Activated CD4-positive, CD25-positive, alpha-beta regulatory T cell treated with anti-CD3 and anti-CD28 coated beads, Interleukin-2, amount 50 U/mL, for 16 hours (primary cell): Measurements from ENCODE around the gene FAM32A.

Source experiments
- DNase-seq: peaks from one replicate; pipeline ENCODE4 v3.0.0-alpha.2; 2020; ENCODE audit warnings: low read depth, low spot score

Gene FAM32A

DNA sequence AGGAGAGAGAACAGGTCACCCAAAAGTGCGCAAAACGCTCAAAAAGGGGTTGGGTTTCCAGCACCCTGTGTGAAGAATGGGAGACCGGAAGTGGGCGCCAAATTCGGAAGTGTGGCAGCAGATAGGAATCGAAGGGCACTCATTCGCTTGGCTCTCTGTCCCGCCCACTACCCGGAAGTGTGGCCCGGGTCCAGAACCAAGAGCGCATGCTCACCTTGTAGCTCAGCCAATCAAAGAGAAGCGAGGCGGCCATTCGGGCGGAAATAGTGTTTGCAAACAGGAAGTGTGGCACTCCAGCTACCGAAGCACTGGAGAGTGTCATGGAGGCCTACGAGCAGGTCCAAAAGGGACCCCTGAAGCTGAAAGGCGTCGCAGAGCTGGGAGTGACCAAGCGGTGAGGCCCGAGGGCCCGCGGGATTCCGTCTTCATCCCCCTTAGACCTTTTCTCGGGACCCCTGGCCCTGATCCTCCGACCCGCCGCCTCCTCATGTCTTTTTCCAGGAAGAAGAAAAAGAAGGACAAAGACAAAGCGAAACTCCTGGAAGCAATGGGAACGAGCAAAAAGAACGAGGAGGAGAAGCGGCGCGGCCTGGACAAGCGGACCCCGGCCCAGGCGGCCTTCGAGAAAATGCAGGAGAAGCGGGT is at the start of gene FAM32A:
Gene FAM32A, plus strand, starts transcription at position 288 of the 645 bp plus-strand sequence. Its CDS starts 33 bp downstream, at position 321.
- peak; percentile 98 for DNase-seq

GRCh38 chr19:16135430-16136127 is 49.6 kb upstream of the FAM32A start:
- no peak for DNase-seq

DNA sequence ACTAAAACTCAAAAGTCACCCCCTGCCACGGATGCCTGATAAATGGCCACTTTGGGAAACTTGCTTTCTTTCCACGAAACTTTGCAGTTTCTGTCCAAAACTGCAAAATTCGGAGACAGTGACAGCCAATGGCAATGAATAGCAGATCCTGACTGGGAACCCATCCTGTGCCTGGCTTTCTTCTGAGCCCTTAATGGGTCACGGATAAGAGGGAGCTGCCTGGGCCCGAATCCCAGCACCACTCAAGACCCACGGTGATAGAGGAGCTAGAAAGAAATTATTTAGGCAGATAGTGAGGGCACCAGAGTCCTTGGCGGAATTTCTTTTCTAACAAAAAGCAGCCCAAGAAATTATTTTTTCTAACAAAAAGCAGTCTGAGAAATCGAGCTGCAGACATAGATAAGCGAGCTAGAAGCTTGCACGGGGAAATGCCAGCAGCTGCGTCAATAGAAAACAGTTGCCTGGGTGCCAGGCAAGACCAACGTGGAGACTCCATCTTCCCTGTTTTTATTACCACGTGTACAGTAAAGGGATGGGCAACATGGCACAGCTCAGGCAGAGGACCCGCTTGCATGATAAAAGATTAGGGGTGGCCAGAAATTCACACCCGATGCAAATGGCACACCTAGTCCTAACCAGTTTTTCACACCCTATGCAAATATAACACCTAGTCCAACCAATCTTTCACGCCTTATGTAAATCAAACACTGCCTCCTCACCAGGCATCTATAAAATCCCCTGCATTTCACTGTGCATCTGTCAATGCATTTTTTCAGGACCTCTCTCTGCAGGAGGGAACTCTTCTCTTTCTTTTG is 48.8 kb upstream of the FAM32A start:
- DNase-seq, result no peak

DNA sequence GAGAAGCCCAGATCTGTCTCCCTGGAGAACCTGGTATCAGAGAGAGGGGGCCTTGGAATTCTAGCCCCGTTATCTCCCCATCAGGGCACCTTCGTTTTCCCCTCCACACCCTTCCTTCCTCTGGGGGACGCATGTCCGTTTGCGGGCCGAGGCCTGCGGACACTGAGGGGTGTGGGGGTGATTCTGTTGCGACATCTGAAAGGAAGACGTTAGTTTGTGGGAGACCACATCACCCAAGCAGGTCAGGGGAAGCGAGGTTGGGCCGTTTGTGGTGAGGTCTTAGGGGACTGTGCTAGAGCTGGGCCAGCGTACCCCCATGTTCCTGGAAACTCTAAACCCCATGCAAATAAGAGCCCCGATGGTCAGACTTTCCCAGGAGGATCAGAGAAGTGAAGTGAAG is 45.5 kb upstream of the FAM32A start:
- DNase-seq, result no peak

DNA sequence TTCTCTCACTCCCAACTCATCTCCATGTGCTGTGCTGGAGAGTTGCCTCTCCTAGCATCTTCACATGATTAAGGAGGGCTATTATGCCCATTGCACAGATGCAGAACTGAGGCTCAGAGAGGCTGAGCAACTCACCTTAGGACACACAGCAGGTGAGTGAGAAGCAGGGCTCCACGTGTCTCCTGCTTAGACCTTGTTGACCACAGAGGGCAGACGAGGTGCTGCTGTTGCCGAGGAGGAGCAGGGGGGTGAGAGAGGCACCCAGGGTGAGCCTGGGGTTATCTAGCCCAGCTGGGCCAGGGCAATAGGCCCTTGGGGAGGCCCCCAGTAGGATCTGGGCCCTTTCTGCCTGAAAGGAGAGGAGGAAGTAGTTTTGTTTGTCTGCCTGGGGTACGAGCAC is 44.2 kb upstream of the FAM32A start:
- DNase-seq, result no peak

GRCh38 chr19:16142032-16142580 is 43.1 kb upstream of the FAM32A start:
- DNase-seq, result no peak

- DNase-seq, result peak; percentile 57
Measured at GRCh38 chr19:16143399-16144215, 41.6 kb upstream of the FAM32A start, which contains the start of gene HSH2D. Gene HSH2D, plus strand, starts transcription at chr19:16143685. Its CDS starts 5,066 bp downstream, at chr19:16148751.

DNA sequence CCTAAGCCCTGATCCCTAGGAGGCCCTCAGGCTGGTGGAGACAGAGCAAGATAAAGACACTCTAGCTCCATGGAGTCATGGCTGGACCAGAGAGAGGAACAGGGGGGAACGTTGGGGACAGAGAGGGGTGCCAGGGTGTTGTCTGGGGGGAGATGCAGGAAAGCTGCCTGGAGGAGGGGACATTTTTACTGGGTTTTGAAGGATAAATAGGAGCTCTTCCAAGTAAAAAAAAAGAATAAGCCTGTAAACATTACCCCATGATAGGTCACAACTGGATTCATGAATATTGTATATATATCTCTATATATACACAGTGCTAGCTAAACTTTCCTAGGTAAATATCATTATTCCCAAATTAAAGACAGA is 41.0 kb upstream of the FAM32A start:
- DNase-seq, result no peak

DNA sequence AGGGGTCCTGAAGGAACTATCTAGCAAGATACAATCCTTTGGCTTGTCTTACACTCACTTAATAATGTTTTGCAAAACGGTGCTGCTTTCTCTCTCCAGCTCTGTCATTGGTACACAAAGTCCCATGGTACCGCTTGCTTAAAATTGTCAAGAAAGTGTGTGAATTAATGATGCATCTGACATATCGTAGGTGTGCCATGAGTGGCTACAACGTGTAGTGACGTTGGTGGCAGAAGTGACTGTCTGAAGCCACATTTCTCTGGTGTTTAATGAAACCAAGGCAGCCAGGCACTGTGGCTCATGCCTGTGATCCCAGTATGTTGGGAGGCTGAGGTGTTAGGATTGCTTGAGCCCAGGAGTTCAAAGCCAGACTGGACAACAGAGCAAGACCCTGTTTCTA is 39.1 kb upstream of the FAM32A start:
- DNase-seq, result no peak

DNA sequence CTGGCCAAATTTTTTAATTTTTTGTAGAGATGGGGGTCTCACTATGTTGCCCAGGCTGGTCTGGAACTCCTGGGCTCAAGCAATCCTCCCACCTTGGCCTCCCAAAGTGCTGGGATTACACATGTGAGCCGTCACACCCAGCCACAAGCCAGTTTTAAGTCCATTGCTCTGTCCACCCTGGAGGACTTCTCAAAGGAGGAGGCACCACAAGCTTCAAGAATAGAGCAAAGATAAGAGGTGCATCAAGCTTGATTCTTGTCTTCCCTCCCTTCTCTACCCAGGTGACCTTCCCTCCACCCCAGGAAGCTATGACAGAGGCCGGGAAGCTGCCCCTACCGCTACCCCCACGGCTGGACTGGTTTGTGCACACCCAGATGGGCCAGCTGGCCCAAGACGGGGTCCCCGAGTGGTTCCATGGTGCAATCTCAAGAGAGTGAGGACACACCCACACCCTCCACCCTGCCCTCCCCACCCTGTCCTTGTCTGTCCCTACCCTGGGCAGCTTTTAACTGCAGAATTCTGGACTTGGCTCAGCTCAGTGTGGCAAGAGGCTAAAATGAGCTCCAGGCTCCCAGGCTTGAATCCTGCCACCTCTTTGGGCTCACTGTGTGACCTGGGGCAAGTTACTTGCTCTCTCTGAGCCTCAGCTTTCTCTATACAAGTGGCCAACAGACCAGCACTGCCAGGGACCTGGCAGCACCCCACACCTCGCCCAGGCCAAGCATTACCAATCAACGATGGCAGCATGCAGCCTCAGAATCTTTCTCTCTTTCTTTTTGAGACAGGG is 36.6 kb upstream of the FAM32A start:
- DNase-seq, result no peak

DNA sequence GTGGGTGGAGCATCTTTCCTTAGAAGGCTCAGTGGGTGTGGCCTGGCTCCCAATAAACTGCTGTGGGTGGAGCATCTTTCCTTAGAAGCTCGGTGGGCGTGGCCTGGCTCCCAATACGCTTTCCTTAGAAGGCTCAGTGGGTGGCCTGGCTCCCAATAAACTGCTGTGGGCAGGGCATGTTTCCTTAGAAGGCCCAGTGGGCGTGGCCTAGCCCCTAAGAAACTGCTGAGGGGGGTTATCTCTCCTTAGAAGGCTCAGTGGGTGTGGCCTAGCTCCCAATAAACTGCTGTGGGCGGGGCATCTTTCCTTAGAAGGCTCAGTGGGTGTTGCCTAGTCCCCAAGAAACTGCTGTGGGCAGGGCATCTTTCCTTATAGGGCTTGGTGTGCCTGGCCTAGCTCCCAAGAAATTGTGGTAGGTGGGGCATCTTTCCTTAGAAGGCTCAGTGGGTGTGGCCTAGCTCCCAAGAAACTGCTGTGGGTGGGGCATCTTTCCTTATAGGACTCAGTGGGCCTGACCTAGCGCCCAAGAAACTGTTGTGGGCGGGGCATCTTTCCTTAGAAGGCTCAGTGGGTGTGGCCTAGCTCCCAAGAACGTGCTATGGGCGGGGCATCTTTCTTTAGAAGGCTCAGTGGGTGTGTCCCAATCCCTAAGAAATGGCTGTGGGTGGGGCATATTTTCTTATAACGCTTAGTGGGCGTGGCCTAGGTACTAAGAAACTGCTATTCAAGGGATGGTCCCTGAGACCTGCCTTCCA is 31.5 kb upstream of the FAM32A start:
- DNase-seq, result no peak

DNA sequence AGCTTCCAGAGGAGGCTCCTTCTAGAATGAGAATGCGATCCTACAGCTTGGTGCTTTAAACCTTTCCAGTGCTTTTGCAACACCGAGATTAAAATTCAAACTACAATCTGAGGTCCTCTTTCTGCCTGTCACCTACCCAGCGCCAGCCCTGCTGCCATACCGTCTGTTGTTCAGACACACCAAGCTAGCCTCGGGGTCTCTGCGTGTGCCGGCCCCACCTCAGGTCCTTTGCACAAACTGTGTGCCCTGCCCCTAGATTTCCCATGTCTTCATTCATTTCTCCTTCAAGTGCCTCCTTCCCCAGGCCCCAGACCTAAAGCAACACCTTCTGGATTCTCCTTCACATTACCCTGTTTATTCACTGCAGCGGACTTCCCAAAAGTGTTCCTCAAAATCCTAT is 30.7 kb upstream of the FAM32A start:
- no peak for DNase-seq

DNA sequence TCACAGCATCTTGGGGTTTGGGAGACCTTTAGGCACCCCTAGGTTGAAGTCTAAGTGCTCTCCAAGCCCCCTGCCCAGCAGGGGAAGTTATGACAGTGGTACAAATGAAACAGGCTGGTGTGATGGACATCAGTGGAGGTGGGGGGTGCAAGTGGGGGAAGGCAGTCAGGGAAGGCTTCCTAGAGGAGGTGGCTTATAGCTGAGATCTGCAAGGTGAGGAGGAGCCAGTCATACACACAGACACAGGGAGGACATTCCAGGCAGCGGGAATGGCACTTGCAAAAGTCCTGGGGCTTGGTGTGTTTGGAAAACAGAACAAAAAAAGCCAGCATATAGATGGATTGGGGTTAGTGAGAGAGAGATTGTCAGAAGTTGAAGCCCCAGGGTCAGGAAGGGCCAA is 30.1 kb upstream of the FAM32A start:
- no peak for DNase-seq

GRCh38 chr19:16156904-16157303 is 28.3 kb upstream of the FAM32A start:
- DNase-seq, result no peak

DNA sequence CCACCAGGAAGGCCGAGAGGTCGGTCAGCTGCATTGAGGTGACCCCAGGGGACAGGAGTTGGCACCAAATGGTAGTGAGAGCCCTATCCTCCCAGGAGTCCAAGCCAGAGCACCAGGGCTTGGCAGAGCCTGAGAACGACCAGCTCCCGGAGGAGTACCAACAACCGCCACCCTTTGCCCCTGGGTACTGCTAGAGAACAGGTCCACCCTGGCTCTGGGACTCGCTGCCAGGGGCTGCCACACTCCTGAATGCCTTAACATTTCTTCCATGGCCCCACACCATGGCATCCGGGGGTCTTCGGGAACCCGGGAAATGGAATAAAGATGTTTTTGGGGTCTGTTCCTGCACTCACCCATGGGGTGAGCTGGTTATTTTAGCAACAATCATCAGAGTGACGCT is 27.6 kb upstream of the FAM32A start:
- DNase-seq, result no peak

- no peak for DNase-seq
Measured at GRCh38 chr19:16159655-16160054, 25.6 kb upstream of the FAM32A start.

DNA sequence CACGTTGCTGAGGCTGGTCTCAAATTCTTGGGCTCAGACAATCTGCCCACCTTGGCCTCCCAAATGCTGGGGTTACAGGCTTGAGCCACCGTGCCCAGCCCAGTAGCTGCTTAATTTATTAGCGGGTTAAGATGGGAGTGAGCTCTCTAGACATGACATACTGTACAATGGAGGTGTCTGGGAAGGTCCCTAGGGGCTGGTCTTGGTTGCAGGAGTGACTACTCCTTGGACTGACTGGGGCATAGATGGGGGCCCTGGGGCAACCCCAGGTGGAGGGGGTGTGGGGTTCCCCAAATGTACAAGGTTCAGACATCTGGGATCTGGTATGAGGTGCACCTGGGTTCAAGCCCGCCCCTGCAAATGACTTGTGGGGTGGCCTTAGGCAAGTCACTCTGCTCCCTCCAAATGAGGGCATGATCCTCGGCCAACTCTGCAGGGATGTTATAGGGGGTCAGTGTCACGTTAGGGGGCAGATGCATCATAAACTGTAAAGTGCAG is 24.7 kb upstream of the FAM32A start:
- no peak for DNase-seq

- DNase-seq, result no peak
Measured at GRCh38 chr19:16160943-16161560, 24.2 kb upstream of the FAM32A start.

- no peak for DNase-seq
Measured at GRCh38 chr19:16161840-16162239, 23.4 kb upstream of the FAM32A start.
